HG02840 (cell line): ENCODE measurements around the gene ZNF583.

Source experiments
- ATAC-seq: cut with Tn5 transposase; IDR thresholded peaks from one replicate; pipeline ENCODE4 v1.9.1; 2021; ENCODE audit warnings: mild to moderate bottlenecking, moderate library complexity, moderate number of reproducible peaks; ENCODE audit not compliant: unreplicated experiment, low FRiP score

ZNF583 gene

GRCh38 chr19:56403764-56404704 lies at the start of gene ZNF583:
Gene ZNF583 (plus strand): TSS chr19:56404332. CDS start chr19:56407115, 2,783 bp downstream.
- ATAC-seq = peak; percentile 74

DNA sequence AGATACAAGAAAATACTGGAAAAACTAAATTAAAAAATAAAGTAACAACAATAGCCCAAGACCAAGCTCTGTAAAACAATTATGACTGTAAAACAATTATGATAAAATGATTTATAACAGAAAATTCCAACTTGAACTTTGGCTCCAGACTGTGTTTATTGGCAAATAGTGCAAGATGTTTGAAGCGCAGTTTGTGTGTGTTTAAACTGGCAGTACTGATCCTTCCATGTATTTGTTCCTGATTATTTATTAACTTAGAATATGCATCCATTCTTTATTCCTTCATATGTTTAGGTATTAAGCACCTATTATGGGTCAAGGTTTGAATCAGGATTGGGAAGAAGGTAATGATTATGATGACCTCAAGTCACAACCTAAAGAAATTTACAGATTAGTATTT lies 48.6 kb upstream of the ZNF583 start:
- no peak for ATAC-seq

DNA sequence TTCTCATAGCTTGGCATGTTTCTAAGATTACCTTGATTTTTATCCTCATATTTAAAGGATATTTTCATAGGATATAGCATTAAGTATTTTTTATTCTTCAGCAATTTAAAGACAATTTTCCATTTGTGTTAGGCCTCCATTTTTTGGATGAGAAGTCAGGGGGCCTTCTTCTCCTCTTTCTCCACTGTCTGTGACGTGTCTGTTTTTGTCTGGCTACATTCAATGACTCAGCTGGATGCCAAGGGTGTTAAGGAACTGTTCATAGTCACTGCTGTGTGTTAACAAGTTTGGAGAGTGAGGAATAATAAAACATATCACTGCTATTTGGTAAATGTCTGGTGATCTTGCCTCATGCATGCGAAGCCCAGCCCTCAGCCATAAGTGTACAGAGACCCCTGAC lies 47.2 kb upstream of the ZNF583 start:
- ATAC-seq = no peak

DNA sequence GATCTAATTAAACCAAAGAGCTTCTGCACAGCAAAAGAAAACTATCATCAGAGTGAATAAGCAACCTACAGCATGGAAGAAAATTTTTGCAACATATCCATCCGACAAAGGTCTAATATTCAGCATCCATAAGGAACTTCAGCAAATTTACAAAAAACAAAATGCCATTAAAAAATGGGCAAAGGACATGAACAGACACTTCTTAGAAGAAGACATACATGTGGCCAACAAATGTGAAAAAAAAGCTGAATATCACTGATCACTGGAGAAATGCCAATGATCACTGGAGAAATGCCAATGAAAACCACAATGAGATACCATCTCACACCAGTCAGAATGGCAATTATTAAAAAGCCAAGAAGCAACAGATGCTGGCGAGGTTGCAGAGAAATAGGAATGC lies 43.3 kb upstream of the ZNF583 start:
- ATAC-seq = no peak

GRCh38 chr19:56367829-56368711 lies 36.1 kb upstream of the ZNF583 start:
- ATAC-seq = no peak

DNA sequence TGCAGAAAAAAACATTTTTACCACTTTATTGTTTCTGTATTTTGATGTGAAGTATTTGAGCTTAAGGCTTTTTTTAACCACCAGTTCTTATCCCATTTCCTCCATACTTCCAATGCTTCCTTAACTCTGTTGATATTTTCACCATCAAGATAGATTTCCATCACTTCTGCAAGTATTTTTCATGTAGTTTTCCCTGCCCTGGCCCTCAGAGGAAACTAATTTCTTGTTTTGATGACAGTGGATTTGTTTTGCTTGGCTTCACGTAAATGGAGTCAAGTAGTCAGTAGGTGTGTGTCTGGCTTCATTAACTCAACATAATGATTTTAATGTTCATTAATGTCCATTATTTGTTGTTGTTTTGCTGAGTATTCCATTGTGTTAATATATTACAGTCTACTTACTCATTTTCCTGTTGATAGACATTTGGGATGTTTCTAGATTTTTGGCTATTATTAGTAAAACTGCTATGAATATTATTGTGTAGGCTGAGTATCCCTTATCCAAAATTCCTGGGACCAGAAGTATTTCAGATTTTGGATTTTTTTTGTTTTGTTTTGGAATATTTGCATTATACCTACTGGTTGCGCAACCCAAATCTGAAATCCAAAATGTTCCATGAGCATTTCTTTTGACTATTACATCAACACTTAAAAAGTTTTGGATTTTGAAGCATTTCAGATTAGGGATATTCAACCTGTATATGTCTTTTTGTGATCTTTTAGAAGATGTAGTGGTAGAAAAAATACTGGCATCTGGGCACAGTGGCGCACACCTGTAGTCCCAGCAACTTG lies 34.1 kb upstream of the ZNF583 start:
- no peak for ATAC-seq

DNA sequence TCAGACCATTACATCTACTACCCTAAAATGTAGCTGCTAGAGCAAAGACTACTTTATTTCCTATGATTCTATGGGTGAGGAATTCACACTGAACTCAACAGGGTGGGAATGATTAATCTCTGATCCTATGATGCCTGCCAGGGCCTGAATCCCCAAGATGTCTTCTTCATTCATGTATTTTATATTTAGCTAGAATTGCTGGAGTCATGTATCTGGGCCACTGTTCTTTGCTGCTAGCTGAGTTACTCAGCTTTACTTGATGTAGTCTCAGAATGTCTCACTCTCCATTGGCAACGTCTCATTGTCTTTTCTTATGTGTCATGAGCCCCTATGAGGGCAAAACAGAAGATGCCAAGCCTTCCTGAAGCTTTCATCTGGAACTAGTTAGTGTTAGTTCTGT lies 31.9 kb upstream of the ZNF583 start:
- ATAC-seq = no peak

DNA sequence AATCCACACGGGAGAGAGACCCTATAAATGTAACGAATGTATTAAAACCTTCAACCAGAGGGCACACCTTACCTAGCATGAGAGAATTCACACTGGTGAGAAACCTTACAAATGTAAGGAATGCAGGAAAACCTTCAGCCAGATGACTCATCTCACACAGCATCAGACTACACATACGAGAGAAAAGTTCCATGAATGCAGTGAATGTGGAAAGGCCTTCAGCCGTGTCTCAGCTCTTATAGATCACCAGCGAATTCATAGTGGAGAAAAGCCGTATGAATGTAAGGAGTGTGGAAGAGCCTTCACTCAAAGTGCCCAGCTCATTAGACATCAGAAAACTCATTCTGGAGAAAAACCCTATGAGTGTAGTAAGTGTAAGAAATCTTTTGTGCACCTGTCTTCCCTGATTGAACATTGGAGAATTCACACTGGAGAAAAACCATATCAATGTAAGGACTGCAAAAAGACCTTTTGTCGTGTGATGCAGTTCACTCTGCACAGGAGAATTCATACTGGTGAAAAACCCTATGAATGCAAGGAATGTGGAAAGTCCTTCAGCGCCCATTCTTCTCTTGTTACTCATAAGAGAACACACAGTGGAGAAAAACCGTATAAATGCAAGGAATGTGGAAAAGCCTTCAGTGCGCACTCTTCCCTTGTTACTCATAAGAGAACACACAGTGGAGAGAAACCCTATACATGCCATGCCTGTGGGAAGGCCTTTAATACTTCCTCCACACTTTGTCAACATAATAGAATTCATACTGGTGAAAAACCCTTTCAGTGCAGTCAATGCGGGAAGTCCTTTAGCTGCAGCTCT lies 26.8 kb upstream of the ZNF583 start:
- no peak for ATAC-seq

DNA sequence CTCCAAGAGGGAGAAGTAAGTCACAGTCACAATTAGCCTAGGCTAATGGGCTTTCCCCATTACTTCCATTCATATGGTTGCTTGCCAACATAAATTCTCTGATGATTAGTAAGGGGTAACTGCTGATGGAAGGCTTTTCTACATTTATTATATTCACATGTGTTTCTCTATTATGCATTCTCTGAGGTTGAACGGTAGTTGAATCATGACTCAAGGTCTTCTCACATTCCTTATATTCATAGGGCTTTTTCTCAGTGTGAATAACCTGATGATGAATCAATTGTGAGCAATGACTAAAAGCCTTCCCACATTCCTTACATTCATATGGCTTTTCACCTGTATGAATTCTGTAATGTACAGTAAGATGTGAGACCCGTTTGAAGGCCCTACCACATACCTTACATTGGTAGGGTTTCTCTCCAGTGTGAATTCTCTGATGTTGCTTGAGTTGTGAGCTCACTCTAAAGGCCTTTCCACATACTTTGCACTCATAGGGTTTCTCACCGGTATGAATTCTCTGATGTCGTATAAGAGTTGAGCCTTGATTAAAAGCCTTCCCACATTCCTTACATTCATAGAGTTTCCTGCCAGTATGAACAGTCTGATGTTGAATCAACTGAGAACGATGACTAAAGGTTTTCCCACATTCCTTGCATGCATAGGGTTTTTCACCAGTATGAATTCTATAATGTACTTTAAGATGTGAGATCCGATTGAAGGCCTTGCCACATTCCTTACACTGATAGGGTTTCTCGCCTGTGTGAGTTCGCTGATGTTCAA lies 20.1 kb upstream of the ZNF583 start:
- no peak for ATAC-seq

GRCh38 chr19:56393119-56394012 lies 10.8 kb upstream of the ZNF583 start, which contains the start of gene ZNF582:
Gene ZNF582 (minus strand): TSS chr19:56393534. CDS start chr19:56391752, 1,782 bp downstream.
- no peak for ATAC-seq

- ATAC-seq = no peak
Measured at GRCh38 chr19:56398809-56399208, 5.3 kb upstream of the ZNF583 start.

GRCh38 chr19:56400485-56400884 lies 3.6 kb upstream of the ZNF583 start:
- no peak for ATAC-seq

DNA sequence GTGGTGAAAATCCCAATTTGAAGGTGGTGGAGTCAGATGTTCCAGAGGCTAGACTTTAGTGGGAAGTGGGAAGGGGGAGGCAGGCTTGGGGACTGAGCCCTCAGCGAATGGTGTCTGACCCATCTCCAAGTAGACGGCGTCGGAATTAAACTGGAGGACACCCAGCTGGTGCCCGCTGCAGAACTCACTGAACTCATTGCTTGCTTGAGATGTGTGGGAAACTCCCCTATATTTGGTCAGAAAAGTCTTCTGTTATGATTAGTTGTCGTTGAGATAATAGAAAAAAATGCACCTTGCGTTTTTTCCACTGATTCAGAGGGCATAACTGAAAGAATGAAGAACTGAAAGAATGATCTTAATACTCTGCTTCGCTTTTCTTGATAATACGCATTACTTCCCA lies 871 bp upstream of the ZNF583 start:
- ATAC-seq = no peak

DNA sequence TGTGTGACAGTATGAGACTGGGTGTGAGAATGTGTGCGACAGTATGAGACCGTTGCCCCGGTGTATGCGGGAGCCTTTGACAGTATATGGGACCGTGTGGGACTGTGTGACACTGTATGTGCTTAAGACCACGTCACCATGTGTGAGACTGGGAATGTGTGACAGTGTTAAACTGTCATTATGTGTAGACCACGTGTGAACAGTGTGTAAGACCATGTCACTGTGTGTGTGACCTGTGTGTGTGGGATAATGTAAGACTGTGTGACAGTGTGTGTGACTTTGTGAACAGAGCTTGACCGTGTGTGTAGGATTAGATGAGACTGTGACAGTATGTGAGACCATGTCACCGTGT lies 549 bp downstream of the ZNF583 start:
- no peak for ATAC-seq

- no peak for ATAC-seq
Measured at GRCh38 chr19:56405062-56405461, 930 bp downstream of the ZNF583 start.

GRCh38 chr19:56423276-56423984 lies 19.3 kb downstream of the ZNF583 start:
- no peak for ATAC-seq

- ATAC-seq = no peak
Measured at GRCh38 chr19:56423985-56424353, 19.8 kb downstream of the ZNF583 start.
